Mesendoderm (in vitro differentiated cells): ENCODE results near the gene GALNT5.
A peak's percentile ranks its signal among the peaks of the same experiment; 100 is the strongest.

Source experiments
- DNase-seq: peaks from one replicate; pipeline ENCODE4 v3.0.0; 2013
- H2AK5ac ChIP-seq: 2 replicates; pipeline ENCODE4 v1.6.1; 2013; ENCODE audit warnings: low read length, inconsistent platforms
- H2BK120ac ChIP-seq: 2 replicates; pipeline ENCODE4 v1.6.1; 2013; ENCODE audit warnings: low read depth, mild to moderate bottlenecking, low read length, moderate library complexity, mixed read lengths
- H2BK15ac ChIP-seq: replicated peaks from 2 replicates; pipeline ENCODE4 v1.6.1; 2013; ENCODE audit warnings: low read depth, mild to moderate bottlenecking, moderate library complexity
- H2BK5ac ChIP-seq: 2 replicates; pipeline ENCODE4 v1.6.1; 2013; ENCODE audit warnings: low read length, inconsistent platforms
- H3K18ac ChIP-seq: 2 replicates; pipeline ENCODE4 v1.6.1; 2013; ENCODE audit warnings: mild to moderate bottlenecking, low read length, mixed read lengths
- H3K23ac ChIP-seq: one replicate; pipeline ENCODE4 v1.6.1; 2013; ENCODE audit warnings: low read length
- H3K27ac ChIP-seq: 2 replicates; pipeline ENCODE4 v1.5.1; 2013; ENCODE audit warnings: low read depth, mild to moderate bottlenecking, inconsistent platforms, low read length, moderate library complexity
- H3K27me3 ChIP-seq: 2 replicates; pipeline ENCODE4 v1.6.1; 2013; ENCODE audit warnings: low read length, control low read depth, mild to moderate bottlenecking, inconsistent platforms; ENCODE audit not compliant: insufficient read depth, poor library complexity
- H3K36me3 ChIP-seq: 2 replicates; pipeline ENCODE4 v1.6.1; 2013; ENCODE audit warnings: low read length, inconsistent platforms; ENCODE audit not compliant: control insufficient read depth, insufficient read depth
- H3K4ac ChIP-seq: one replicate; pipeline ENCODE4 v1.6.1; 2013; ENCODE audit warnings: low read depth, mild to moderate bottlenecking, low read length, moderate library complexity
- H3K4me1 ChIP-seq: 2 replicates; pipeline ENCODE4 v1.6.1; 2013; ENCODE audit warnings: low read depth, low read length, inconsistent platforms; ENCODE audit not compliant: control insufficient read depth
- H3K4me2 ChIP-seq: 2 replicates; pipeline ENCODE4 v1.6.1; 2013; ENCODE audit warnings: low read length
- H3K4me3 ChIP-seq: 2 replicates; pipeline ENCODE4 v1.5.1; 2013; ENCODE audit warnings: mild to moderate bottlenecking, low read length
- H3K56ac ChIP-seq: one replicate; pipeline ENCODE4 v1.6.1; 2013; ENCODE audit warnings: low read length
- H3K79me1 ChIP-seq: 2 replicates; pipeline ENCODE4 v1.6.1; 2013; ENCODE audit warnings: low read length, inconsistent platforms
- H3K79me2 ChIP-seq: 2 replicates; pipeline ENCODE4 v1.6.1; 2013; ENCODE audit warnings: mild to moderate bottlenecking, low read length; ENCODE audit not compliant: control insufficient read depth, insufficient read depth
- H3K9ac ChIP-seq: 2 replicates; pipeline ENCODE4 v1.6.1; 2013; ENCODE audit warnings: low read length, inconsistent platforms
- H4K5ac ChIP-seq: one replicate; pipeline ENCODE4 v1.6.1; 2013; ENCODE audit warnings: low read length
- H4K8ac ChIP-seq: one replicate; pipeline ENCODE4 v1.6.1; 2013; ENCODE audit warnings: low read depth, mild to moderate bottlenecking, control low read depth, low read length, moderate library complexity
- WGBS: extraction: QIAGEN DNeasy Blood & Tissue Kit; methylation state at CpG from one replicate; pipeline ENCODE4 v1.1.7; 2013; ENCODE audit warnings: low lambda C conversion rate, missing lambda C conversion rate; ENCODE audit not compliant: insufficient coverage; ENCODE audit errors: extremely low coverage; 5-methylcytosine and 5-hydroxymethylcytosine counted together

Gene GALNT5

DNA sequence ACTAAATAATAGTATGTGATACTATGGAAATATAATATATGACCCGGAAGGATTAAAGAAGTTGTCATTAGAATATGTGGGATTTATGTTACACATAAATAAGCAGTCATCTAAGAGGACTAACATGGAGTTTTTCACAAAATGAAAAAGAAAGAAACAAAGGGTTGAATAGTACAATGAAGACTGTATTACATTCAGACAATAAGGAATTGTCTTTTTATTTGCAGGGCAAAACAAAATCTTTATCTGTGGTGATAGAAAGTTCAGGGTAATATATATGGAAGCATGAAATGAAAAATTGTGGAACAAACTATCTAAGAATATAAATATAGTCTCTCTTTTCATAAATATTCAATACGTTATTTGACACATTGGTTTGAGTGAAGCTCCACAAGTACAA, 62.3 kb downstream of the GALNT5 start:
- no peaks in the 10 kb centered on the region for H3K36me3 ChIP-seq
- H3K18ac ChIP-seq = no peak overlapping the region
- H3K4me3 ChIP-seq = no peak overlapping the region
- no peak overlapping the region for H3K4ac ChIP-seq
- no peak overlapping the region for H2BK15ac ChIP-seq
- H4K5ac ChIP-seq = no peak overlapping the region
- H3K4me2 ChIP-seq = no peak overlapping the region
- H3K23ac ChIP-seq = no peak overlapping the region
- no peak overlapping the region for H2AK5ac ChIP-seq
- DNase-seq = no peak
- H2BK5ac ChIP-seq = no peak overlapping the region
- no peaks in the 10 kb centered on the region for H3K27me3 ChIP-seq
- H3K56ac ChIP-seq = no peak overlapping the region
- no peaks in the 10 kb centered on the region for H3K79me1 ChIP-seq
- no peak overlapping the region for H3K27ac ChIP-seq
- no peak overlapping the region for H3K9ac ChIP-seq
- H2BK120ac ChIP-seq = no peak overlapping the region
- no CpG with 5 or more reads among the region's 2 CpGs for WGBS
- no peaks in the 10 kb centered on the region for H3K79me2 ChIP-seq
- H4K8ac ChIP-seq = no peak overlapping the region
- no peaks in the 10 kb centered on the region for H3K4me1 ChIP-seq

DNA sequence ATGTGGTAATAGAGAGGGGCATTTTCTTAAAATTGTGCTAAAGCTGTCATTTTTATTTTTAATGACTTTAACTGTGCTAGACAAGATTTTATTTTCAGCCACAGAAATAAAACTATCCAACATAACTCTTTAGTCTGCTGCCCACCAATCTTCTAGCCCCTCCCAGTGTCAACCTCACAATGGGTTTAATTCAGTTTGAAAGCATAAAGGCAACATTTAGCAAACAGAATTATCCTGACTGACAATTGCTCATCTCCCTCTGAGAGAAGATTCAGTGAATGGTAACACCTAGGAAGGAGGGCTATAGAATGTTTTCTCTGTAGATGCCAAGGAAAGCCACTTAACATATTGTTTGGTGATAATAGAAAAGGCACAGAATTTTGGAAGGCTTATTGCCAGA, 62.9 kb downstream of the GALNT5 start:
- no peak overlapping the region for H4K8ac ChIP-seq
- H3K27me3 ChIP-seq = no peaks in the 10 kb centered on the region
- H3K9ac ChIP-seq = no peak overlapping the region
- H2AK5ac ChIP-seq = no peak overlapping the region
- H3K27ac ChIP-seq = no peak overlapping the region
- DNase-seq = no peak
- no peak overlapping the region for H3K23ac ChIP-seq
- H2BK120ac ChIP-seq = no peak overlapping the region
- peaks cover 1% of the 10 kb centered on the region for H3K4me1 ChIP-seq
- H3K79me1 ChIP-seq = no peaks in the 10 kb centered on the region
- H3K36me3 ChIP-seq = no peaks in the 10 kb centered on the region
- no peak overlapping the region for H3K56ac ChIP-seq
- no peak overlapping the region for H2BK15ac ChIP-seq
- no peak overlapping the region for H3K4me3 ChIP-seq
- H4K5ac ChIP-seq = no peak overlapping the region
- no peaks in the 10 kb centered on the region for H3K79me2 ChIP-seq
- H3K18ac ChIP-seq = no peak overlapping the region
- no peak overlapping the region for H3K4me2 ChIP-seq
- no peak overlapping the region for H2BK5ac ChIP-seq
- H3K4ac ChIP-seq = no peak overlapping the region

DNA sequence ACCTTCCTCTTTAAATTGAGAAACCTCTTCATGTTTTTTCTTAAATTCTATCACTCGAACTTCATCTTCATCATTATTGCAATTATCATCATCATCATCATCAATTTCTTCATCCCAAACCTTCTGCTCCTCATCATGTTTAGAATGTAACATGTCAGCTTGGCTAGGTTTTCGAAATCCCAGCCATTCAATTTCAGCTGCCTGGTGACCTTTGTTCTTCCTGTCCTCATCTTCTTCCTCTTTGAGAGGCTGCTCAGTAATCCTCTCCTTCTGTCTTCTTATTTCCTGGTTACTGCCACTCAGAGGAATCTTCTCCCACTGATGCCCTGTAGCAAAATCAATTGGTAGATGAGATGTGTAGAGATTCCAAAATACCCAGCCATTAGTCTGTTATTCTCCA, 64.0 kb downstream of the GALNT5 start:
- DNase-seq = no peak
- peaks cover 3% of the 10 kb centered on the region for H3K4me1 ChIP-seq
- no peaks in the 10 kb centered on the region for H3K27me3 ChIP-seq
- WGBS = 100% methylated on average over 1 of the region's 2 CpGs
- no peak overlapping the region for H3K18ac ChIP-seq
- H3K4me2 ChIP-seq = no peak overlapping the region
- H3K27ac ChIP-seq = no peak overlapping the region
- no peak overlapping the region for H4K8ac ChIP-seq
- H2AK5ac ChIP-seq = no peak overlapping the region
- H3K79me1 ChIP-seq = no peaks in the 10 kb centered on the region
- H3K23ac ChIP-seq = no peak overlapping the region
- no peak overlapping the region for H3K56ac ChIP-seq
- no peak overlapping the region for H2BK120ac ChIP-seq
- no peak overlapping the region for H3K4ac ChIP-seq
- no peak overlapping the region for H3K4me3 ChIP-seq
- no peaks in the 10 kb centered on the region for H3K36me3 ChIP-seq
- no peak overlapping the region for H2BK5ac ChIP-seq
- no peaks in the 10 kb centered on the region for H3K79me2 ChIP-seq
- H3K9ac ChIP-seq = no peak overlapping the region
- no peak overlapping the region for H2BK15ac ChIP-seq
- no peak overlapping the region for H4K5ac ChIP-seq

DNA sequence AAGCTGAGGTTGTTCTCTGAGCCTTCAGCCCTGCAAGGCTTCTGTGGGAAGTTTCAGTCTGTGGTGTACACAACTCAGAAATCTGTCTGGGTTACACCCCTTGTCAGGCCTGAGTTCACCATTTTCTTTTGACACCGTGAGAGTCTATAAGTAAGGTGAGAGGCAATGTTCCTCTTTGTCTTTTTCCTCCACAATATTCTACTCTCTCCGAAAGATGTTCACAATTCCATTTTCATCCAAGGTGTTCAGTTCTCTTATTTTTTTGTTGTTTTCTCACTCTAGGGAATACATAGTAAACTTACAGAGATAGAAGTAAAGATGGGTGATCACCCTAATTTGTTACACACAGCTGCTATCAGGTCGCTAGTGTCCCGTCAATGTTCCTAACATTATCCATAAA, 64.9 kb downstream of the GALNT5 start:
- no peaks in the 10 kb centered on the region for H3K36me3 ChIP-seq
- no peak overlapping the region for H4K8ac ChIP-seq
- H2BK120ac ChIP-seq = no peak overlapping the region
- no peak overlapping the region for H2BK15ac ChIP-seq
- H4K5ac ChIP-seq = no peak overlapping the region
- H3K27me3 ChIP-seq = no peaks in the 10 kb centered on the region
- DNase-seq = no peak
- H3K4ac ChIP-seq = no peak overlapping the region
- H3K4me1 ChIP-seq = peaks cover 3% of the 10 kb centered on the region
- no peak overlapping the region for H3K4me2 ChIP-seq
- no peaks in the 10 kb centered on the region for H3K79me1 ChIP-seq
- no peak overlapping the region for H2AK5ac ChIP-seq
- H3K56ac ChIP-seq = no peak overlapping the region
- H3K27ac ChIP-seq = no peak overlapping the region
- no peak overlapping the region for H3K9ac ChIP-seq
- H3K4me3 ChIP-seq = no peak overlapping the region
- WGBS = no CpG with 5 or more reads among the region's 4 CpGs
- no peak overlapping the region for H3K18ac ChIP-seq
- no peaks in the 10 kb centered on the region for H3K79me2 ChIP-seq
- H3K23ac ChIP-seq = no peak overlapping the region
- no peak overlapping the region for H2BK5ac ChIP-seq

DNA sequence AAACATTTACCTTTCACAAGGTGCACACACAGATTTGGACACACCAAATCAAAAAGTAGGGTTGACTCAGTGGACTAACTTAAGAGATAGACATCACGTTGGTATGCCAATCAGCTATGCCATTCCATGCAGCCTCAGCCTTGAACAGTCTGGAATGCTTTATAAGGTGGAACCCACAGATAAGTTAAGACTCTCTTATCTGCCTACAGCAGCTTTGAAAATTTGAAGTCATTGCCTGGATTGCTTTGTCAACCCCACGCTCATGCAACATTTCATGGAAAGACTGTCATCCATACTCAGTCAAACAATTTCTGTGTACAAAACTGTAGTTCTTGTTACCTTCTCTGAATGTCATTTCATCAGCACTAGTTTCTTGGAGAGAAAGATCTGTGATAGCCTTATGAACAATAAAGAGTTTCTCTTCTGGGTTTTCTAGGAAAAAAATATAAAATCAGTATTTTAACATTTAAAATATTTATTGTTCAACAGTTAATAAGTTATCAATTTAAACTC, 66.9 kb downstream of the GALNT5 start:
- Histone ChIP-seq H3K27ac (no peak overlapping the region), H4K8ac (no peak overlapping the region), H3K4ac (no peak overlapping the region), H3K79me1 (no peaks in the 10 kb centered on the region), H2BK5ac (no peak overlapping the region), H3K4me3 (no peak overlapping the region), H3K36me3 (no peaks in the 10 kb centered on the region), H3K4me1 (peaks cover 3% of the 10 kb centered on the region), H3K56ac (no peak overlapping the region), H2BK15ac (no peak overlapping the region), H4K5ac (no peak overlapping the region), H3K23ac (no peak overlapping the region), H3K79me2 (no peaks in the 10 kb centered on the region), H3K9ac (no peak overlapping the region), H3K27me3 (no peaks in the 10 kb centered on the region), H3K18ac (no peak overlapping the region), H2BK120ac (no peak overlapping the region), H2AK5ac (no peak overlapping the region), H3K4me2 (no peak overlapping the region)
- no CpG with 5 or more reads among the region's 2 CpGs for WGBS
- DNase-seq = peak; percentile 29

DNA sequence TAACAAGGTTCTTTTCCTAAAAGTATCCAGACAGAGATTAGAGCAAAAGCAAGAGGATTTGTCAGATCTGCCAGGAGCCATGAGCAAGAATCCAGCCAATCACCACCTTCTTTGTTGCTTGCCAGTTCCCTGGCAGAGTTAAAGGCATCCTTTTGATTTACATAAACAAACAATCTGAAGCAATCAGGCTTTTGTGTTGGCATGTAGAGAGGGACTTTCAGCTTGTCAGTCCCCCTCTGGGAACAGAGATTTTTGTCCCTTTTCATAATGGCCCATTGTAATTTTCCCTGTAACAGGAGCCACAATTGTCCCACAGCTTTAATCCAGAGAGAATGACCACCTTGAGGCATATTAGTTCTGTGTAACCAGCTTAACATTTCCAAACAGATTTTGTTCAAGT, 68.3 kb downstream of the GALNT5 start, which contains the start of gene ERMN:
ERMN (minus strand) TSS at position 39 of the 400 bp plus-strand sequence. CDS start 182 bp downstream, outside the sequence.
- DNase-seq = peak; percentile 89
- no peak within 1 kb of the TSS for H3K4me3 ChIP-seq
- H3K23ac ChIP-seq = no peak within 1 kb of the TSS
- no peak within 1 kb of the TSS for H3K4ac ChIP-seq
- no peak within 1 kb of the TSS for H2BK120ac ChIP-seq
- no peaks in the 10 kb centered on the region for H3K27me3 ChIP-seq
- H2BK15ac ChIP-seq = no peak within 1 kb of the TSS
- no peak within 1 kb of the TSS for H3K9ac ChIP-seq
- H2AK5ac ChIP-seq = no peak within 1 kb of the TSS
- no peak within 1 kb of the TSS for H4K5ac ChIP-seq
- H3K79me2 ChIP-seq = no peaks in the 10 kb centered on the region
- peaks cover 3% of the 10 kb centered on the region for H3K4me1 ChIP-seq
- H3K36me3 ChIP-seq = no peaks in the 10 kb centered on the region
- no peaks in the 10 kb centered on the region for H3K79me1 ChIP-seq
- H3K4me2 ChIP-seq = no peak within 1 kb of the TSS
- H4K8ac ChIP-seq = no peak within 1 kb of the TSS
- no peak within 1 kb of the TSS for H3K56ac ChIP-seq
- H3K18ac ChIP-seq = no peak within 1 kb of the TSS
- peak within 1 kb of the TSS; percentile 17 for H2BK5ac ChIP-seq
- H3K27ac ChIP-seq = peak within 1 kb of the TSS; percentile 44
